Astrocyte (in vitro differentiated cells and primary cell): Measurements from ENCODE around the gene STUB1.

Experiments used
- EZH2 ChIP-seq: IDR thresholded peaks from 2 replicates; pipeline ENCODE4 v1.6.1; 2012; ENCODE audit warnings: mild to moderate bottlenecking, low read length, inconsistent platforms; ENCODE audit not compliant: insufficient read depth
- TF ChIP-seq, protein P1 (sequence below): IDR thresholded peaks from 2 replicates; pipeline ENCODE4 v1.5.1; 2011; ENCODE audit warnings: low read depth, mild to moderate bottlenecking, inconsistent platforms, low read length, moderate library complexity; ENCODE audit not compliant: insufficient read depth

DNA sequence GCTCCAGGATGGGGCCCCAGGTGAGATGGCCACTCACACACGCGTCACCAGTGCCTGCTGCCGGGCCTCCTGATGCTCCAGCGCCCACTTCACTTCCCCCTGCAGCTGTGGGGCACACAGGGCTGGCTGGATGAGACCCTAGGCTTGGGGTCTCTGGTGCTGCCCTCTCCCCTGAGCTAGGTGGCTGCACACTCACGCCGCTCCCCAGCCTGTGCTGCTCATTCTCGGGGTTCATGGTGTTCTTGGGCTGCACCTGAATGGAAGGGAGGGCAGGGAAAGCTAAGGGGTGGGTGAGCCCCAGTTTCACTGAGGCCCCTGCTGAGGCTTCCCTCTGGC, 44.8 kb downstream of the STUB1 start:
- TF ChIP-seq, protein P1, sequence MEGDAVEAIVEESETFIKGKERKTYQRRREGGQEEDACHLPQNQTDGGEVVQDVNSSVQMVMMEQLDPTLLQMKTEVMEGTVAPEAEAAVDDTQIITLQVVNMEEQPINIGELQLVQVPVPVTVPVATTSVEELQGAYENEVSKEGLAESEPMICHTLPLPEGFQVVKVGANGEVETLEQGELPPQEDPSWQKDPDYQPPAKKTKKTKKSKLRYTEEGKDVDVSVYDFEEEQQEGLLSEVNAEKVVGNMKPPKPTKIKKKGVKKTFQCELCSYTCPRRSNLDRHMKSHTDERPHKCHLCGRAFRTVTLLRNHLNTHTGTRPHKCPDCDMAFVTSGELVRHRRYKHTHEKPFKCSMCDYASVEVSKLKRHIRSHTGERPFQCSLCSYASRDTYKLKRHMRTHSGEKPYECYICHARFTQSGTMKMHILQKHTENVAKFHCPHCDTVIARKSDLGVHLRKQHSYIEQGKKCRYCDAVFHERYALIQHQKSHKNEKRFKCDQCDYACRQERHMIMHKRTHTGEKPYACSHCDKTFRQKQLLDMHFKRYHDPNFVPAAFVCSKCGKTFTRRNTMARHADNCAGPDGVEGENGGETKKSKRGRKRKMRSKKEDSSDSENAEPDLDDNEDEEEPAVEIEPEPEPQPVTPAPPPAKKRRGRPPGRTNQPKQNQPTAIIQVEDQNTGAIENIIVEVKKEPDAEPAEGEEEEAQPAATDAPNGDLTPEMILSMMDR, result no peak
- no peak for TF ChIP-seq EZH2
